ENCODE results near the gene XNDC1N. TPM values are rescaled to one million over a fixed set of nuclear protein-coding genes. Genes with fewer than 3 reads are reported as not detected.
"Not testable (repeated sequence)": the region's sequence is repeated elsewhere in the genome, so short reads cannot be mapped to it uniquely, and the experiment has no call there.

Gene XNDC1N
- polyA plus RNA-seq, 1 donor from 2014 or later, result 6.3 TPM

DNA sequence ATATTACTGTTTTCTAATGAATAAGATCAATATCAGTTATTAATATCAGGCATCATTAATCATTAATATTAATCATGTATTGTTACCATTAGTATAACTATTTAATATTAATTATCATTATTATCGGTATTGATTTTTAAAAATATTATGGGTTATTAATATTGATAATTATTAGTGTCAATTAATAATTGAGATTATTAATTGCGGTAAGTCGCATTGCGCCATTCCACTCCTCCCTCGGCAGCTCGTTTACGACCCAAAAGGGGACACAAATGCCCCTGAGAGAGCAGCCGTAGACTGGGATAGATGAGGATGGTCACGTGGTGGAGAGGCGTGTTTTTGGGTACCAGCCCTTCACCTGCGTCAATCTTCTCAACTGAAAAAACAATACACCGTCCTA, 42.6 kb downstream of the XNDC1N start:
- not testable (repeated sequence) for H3K9me2 ChIP-seq (ENCODE audit: insufficient read depth, low read length); H4K20me1 ChIP-seq (ENCODE audit: insufficient read depth); H3K27me3 ChIP-seq (ENCODE audit: insufficient read depth, low read depth, low read length); H3F3A ChIP-seq (ENCODE audit: insufficient read depth, low read length, poor library complexity, severe bottlenecking); H3K27ac ChIP-seq (ENCODE audit: low read length); H3K79me2 ChIP-seq (replicated peaks; ENCODE audit: insufficient read depth, low read length); H3K4me3 ChIP-seq (ENCODE audit: low read length); H3K9ac ChIP-seq (ENCODE audit: low read length); H3K4me2 ChIP-seq (ENCODE audit: low read length); H3K9me3 ChIP-seq (ENCODE audit: low read length); H3K36me3 ChIP-seq (ENCODE audit: insufficient read depth, low read length); H2AFZ ChIP-seq (ENCODE audit: low read depth, low read length)

Other genes starting within 250 kb of the XNDC1N start
- not detected in 2 replicates for gene DEFB108B, start 95.4 kb downstream of the XNDC1N start, polyA plus RNA-seq
- gene DEFB131B, start 50.1 kb downstream of the XNDC1N start, polyA plus RNA-seq, result not detected in 2 replicates
- gene RNF121, start 452 bp upstream of the XNDC1N start, polyA plus RNA-seq, result 19.2 and 21.2 TPM in 2 replicates
- 3.1 and 3.2 TPM in 2 replicates for gene IL18BP, start 70.3 kb upstream of the XNDC1N start, polyA plus RNA-seq
- 116 and 157 TPM in 2 replicates for gene NUMA1, start 151.9 kb upstream of the XNDC1N start, polyA plus RNA-seq
- gene LRRC51, start 152.3 kb upstream of the XNDC1N start, polyA plus RNA-seq, result 20.8 and 21.3 TPM in 2 replicates
- gene LAMTOR1, start 174.7 kb upstream of the XNDC1N start, polyA plus RNA-seq, result 100 and 108 TPM in 2 replicates
- 0.52 and 0.76 TPM in 2 replicates for gene TOMT, start 177.3 kb upstream of the XNDC1N start, polyA plus RNA-seq
- gene ANAPC15, start 184.1 kb upstream of the XNDC1N start, polyA plus RNA-seq, result 52.8 and 64.6 TPM in 2 replicates
- gene FOLR3, start 207.1 kb upstream of the XNDC1N start, polyA plus RNA-seq, result not detected in 2 replicates